PC-9 (cell line): Measurements from ENCODE around the gene CD74.

ENCODE experiments used
- CTCF ChIP-seq: fragments of 200-600 bp; sonication (generic); conservative IDR thresholded peaks from 2 replicates; pipeline ENCODE4 v1.6.1; 2017; ENCODE audit warnings: mixed run types, antibody characterized with exemption, mild to moderate bottlenecking, moderate library complexity
- EZH2 ChIP-seq: fragments of 200-600 bp; sonication (generic); IDR thresholded peaks from 2 replicates; pipeline ENCODE4 v1.8.0; 2017; ENCODE audit warnings: antibody characterized with exemption, low read depth

- no peak for TF ChIP-seq CTCF
- no peak for TF ChIP-seq EZH2
Observed at GRCh38 chr5:150356575-150357294, 56.0 kb downstream of the CD74 start.
